ENCODE measurements around the gene GMFB. TPM values are rescaled to one million over a fixed set of nuclear protein-coding genes. Genes with fewer than 3 reads are reported as not detected.

GMFB gene
- total RNA-seq, 6 experiments from 2014 or later = 13.8 to 36.3 (median 22.5) TPM

DNA sequence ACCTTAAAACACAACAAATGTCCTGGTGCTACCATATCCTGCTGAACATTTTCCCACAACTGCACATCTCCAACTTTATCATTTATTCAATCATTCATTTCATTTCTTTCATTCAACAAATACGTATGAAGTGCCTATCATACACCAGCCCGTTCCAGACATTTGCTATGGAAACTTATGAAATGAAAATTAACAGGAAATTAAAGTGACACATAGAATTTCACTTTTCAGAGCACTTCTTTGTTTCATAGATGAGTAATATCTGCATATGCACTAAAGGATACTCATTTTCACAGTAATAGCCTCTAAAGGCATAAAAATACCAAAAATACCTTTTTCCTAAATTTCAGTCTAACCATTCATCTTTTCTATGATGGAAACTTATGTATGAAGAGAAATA is 60.3 kb downstream of the GMFB start:
- H3K9me3 ChIP-seq = no peaks in the 10 kb centered on the region
- no peak overlapping the region for H3K27ac ChIP-seq
- peaks cover 6 to 50% (median 17%) of the 10 kb centered on the region in 4 donors for H3K36me3 ChIP-seq
- H3K4me1 ChIP-seq = peaks cover 0 to 17% (median 0%) of the 10 kb centered on the region in 4 donors
- intact Hi-C loops (cut with DNase I) = no loop called here
- no peaks in the 10 kb centered on the region for H3K27me3 ChIP-seq
- 78% methylated on average over 2 of the region's 2 CpGs for WGBS (ENCODE audit: insufficient coverage, low coverage, low lambda C conversion rate, missing lambda C conversion rate)
- no peak overlapping the region for H3K4me3 ChIP-seq
- ATAC-seq (no peak), DNase-seq (no peak)
- TF ChIP-seq, protein P1, sequence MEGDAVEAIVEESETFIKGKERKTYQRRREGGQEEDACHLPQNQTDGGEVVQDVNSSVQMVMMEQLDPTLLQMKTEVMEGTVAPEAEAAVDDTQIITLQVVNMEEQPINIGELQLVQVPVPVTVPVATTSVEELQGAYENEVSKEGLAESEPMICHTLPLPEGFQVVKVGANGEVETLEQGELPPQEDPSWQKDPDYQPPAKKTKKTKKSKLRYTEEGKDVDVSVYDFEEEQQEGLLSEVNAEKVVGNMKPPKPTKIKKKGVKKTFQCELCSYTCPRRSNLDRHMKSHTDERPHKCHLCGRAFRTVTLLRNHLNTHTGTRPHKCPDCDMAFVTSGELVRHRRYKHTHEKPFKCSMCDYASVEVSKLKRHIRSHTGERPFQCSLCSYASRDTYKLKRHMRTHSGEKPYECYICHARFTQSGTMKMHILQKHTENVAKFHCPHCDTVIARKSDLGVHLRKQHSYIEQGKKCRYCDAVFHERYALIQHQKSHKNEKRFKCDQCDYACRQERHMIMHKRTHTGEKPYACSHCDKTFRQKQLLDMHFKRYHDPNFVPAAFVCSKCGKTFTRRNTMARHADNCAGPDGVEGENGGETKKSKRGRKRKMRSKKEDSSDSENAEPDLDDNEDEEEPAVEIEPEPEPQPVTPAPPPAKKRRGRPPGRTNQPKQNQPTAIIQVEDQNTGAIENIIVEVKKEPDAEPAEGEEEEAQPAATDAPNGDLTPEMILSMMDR (IDR thresholded peaks at IDR 0.05) = no peak
- TF ChIP-seq POLR2A (IDR thresholded peaks at IDR 0.05) = no peak

DNA sequence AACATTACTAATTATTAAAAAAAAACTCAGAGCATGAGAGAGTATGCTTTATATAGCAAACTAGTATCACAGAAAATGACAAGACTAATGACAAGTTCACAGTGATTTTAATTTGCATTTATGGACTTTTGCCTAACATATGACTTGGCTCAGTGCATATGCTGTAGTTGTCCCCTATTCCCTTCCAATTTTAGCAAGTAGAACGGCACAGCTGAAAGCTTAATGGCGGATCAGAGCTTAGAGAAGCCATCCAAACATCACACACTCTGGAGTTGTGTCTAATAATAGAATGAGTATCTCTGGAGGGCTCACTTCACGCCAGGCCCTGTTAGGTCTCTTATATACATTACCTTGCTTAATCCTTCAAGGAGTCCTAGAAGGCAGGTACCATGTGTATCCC is 60.9 kb downstream of the GMFB start:
- DNase-seq (no peak), ATAC-seq (no peak)
- H3K36me3 ChIP-seq = peaks cover 6 to 50% (median 17%) of the 10 kb centered on the region in 4 donors
- 25% methylated on average over 1 of the region's 3 CpGs for WGBS (ENCODE audit: insufficient coverage, low coverage, low lambda C conversion rate, missing lambda C conversion rate)
- TF ChIP-seq, protein P1 (IDR thresholded peaks at IDR 0.05) = no peak
- no peak for TF ChIP-seq POLR2A (IDR thresholded peaks at IDR 0.05)
- no peaks in the 10 kb centered on the region for H3K27me3 ChIP-seq
- H3K4me1 ChIP-seq = peaks cover 0 to 13% (median 0%) of the 10 kb centered on the region in 4 donors
- no peak overlapping the region for H3K27ac ChIP-seq
- no peaks in the 10 kb centered on the region for H3K9me3 ChIP-seq
- no peak overlapping the region for H3K4me3 ChIP-seq
- intact Hi-C loops (cut with DNase I) = no loop called here

DNA sequence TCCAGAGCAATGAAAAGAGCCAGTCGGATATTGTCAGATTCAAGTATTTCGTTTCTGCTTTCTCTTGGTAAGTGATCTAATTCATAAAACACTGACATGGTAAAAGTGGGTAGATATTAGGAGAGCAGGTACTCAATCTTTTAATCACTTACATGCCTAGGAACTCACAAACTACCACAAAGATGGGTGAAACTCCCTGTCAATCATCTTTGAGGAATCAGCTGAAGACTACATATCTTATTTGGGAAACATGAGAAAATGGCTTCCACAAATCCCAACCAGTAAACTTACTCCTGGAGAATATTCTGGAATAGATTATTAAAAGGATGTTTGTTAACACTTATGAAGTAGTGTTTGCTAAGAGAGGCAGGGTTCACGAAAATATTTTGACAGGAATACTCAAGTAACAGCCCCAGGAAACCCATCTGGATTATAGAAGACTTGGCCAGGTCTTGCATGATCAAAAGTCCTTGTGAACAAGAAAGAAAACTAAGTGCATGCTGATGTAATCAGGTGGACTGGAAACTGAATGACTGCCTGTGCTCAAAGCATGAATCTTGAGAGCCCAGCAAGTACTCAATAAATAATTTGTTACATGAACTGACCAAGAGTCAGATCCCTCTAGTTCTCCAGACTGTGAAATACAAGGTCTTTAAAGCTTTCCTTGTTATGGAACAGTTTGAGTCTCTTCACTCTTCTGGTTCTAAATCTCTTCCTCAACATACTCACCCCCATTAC is 63.1 kb downstream of the GMFB start:
- Histone ChIP-seq H3K27me3 (no peaks in the 10 kb centered on the region), H3K9me3 (no peaks in the 10 kb centered on the region), H3K36me3 (peaks cover 6 to 50% (median 17%) of the 10 kb centered on the region in 4 donors), H3K27ac (no peak overlapping the region), H3K4me1 (peaks cover 0 to 6% (median 0%) of the 10 kb centered on the region in 4 donors), H3K4me3 (no peak overlapping the region)
- TF ChIP-seq, protein P1 (IDR thresholded peaks at IDR 0.05) = no peak
- no peak for TF ChIP-seq POLR2A (IDR thresholded peaks at IDR 0.05)
- DNase-seq (no peak), ATAC-seq (no peak)
- WGBS (ENCODE audit: insufficient coverage, low coverage, low lambda C conversion rate, missing lambda C conversion rate) = 89% methylated on average over 3 of the region's 3 CpGs
- intact Hi-C loops (cut with DNase I) = no loop called here

DNA sequence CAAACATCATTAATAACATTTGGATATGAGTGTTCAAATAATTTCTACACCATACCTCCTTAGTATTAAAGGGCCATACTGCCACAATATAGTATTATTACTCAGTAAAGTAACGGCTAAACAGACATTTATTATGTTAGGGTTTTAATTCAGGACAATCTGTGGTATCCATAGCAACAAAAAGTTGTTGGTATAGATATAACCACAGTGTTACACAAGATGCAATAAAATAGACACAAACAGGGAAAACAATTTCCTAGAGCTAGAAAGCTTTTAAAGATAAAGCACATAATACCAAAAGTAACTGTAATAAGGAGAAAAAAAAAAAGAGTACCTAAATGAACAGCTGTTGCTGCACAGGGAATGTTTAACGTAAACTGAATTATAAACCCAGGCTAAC is 63.7 kb downstream of the GMFB start:
- no peak for ATAC-seq
- Histone ChIP-seq H3K27me3 (no peaks in the 10 kb centered on the region), H3K27ac (no peak overlapping the region), H3K36me3 (peaks cover 6 to 46% (median 15%) of the 10 kb centered on the region in 4 donors), H3K4me1 (peaks cover 0 to 6% (median 0%) of the 10 kb centered on the region in 4 donors), H3K9me3 (no peaks in the 10 kb centered on the region), H3K4me3 (no peak overlapping the region)
- 68% methylated on average over 2 of the region's 2 CpGs for WGBS (ENCODE audit: insufficient coverage, low coverage, low lambda C conversion rate, missing lambda C conversion rate)
- TF ChIP-seq POLR2A (IDR thresholded peaks at IDR 0.05) = no peak
- TF ChIP-seq, protein P1 (IDR thresholded peaks at IDR 0.05) = no peak
- intact Hi-C loops (cut with DNase I) = no loop called here
- no peak for DNase-seq

Other genes with a start within 250 kb of the GMFB start
- gene CDKN3, start 92.0 kb downstream of the GMFB start, total RNA-seq = 1 to 10 TPM in 3 of 6 experiments, under 1 TPM in 2, not detected in 1; 0.59 to 7.3 (median 2.4) TPM
- 100 to 1,000 TPM in 5 of 6 experiments, 10 to 100 TPM in 1; 95.9 to 209 (median 157) TPM for gene CNIH1, start 47.6 kb downstream of the GMFB start, total RNA-seq
- 1 to 10 TPM; 5.4 to 8.2 (median 6.7) TPM for gene CGRRF1, start 20.9 kb upstream of the GMFB start, total RNA-seq
- 10 to 100 TPM; 16.7 to 31.9 (median 21.1) TPM for gene SAMD4A, start 78.1 kb upstream of the GMFB start, total RNA-seq

Data from right lobe of liver (tissue), 6 donors.